AG04449 (cell line): ENCODE data around the gene PLXNB2.

ENCODE experiments used
- CTCF ChIA-PET: fragments of 350-600 bp; formaldehyde crosslinking; extraction: SDS; loops from one replicate; lab custom pipeline; 2021; ENCODE audit warnings: antibody characterized with exemption; lab: Yijun Ruan, JAX
- POLR2A ChIA-PET: fragments of 400-600, 350-600 bp; formaldehyde crosslinking; extraction: SDS; loops from one replicate; lab custom pipeline; 2020; ENCODE audit warnings: antibody characterized with exemption, inconsistent platforms; lab: Yijun Ruan, JAX
- DNase-seq: peaks from one replicate; pipeline ENCODE4 v3.0.0-alpha.2; 2010; ENCODE audit warnings: low read depth, low spot score
- H3K4me3 ChIP-seq: 2 replicates; pipeline ENCODE4 v1.5.1; 2011; ENCODE audit warnings: low read depth, mild to moderate bottlenecking, control low read depth, low read length
- TF ChIP-seq, protein P1 (sequence below): IDR thresholded peaks from one replicate; pipeline ENCODE4 v1.5.1; 2011; ENCODE audit warnings: mild to moderate bottlenecking, moderate library complexity, low read length, control low read depth, inconsistent platforms; ENCODE audit not compliant: insufficient read depth; ENCODE audit errors: missing control alignments

Gene PLXNB2

DNA sequence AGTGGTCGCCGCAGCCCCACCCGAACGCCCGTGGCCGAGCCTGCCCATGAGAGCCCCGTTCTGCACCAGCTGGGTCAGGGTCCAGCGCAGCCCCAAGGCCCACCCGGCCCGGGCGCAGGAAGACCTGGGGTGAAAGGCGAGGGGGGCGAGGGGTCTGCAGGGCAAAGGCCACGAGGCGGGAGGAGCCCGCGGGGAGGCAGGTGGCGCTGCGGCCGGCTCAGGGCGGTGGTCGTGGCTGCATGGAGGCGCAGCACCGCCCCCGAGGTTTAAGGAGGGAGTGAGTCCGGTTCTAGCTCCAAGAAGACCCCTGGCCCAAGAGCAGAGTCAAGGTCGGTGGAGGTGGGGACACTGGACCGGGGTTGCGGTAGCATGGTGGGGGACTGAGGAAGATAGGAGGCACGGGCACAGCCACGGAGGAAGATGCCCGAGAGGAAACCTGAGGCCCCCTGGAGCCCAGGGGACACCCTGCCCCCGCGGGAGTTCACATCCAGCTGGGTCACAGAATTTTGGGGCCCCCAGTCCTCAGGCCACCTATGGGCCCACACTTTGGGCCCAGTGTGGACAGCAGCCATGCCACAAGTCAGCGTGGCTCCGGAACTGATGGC is 55.9 kb downstream of the PLXNB2 start:
- DNase-seq, result no peak
- ChIA-PET CTCF (interaction anchor here (1.0 to 7.5 kb wide), 24 partner anchors 9 to 370 kb away, joined by 3 to 92 read pairs (median 7); partner anchors contain the start of genes DENND6B, MAPK11, PLXNB2 and SCO2), POLR2A (interaction anchor here (0.7 to 2.1 kb wide), 7 partner anchors 8 to 213 kb away, joined by 3 to 16 read pairs (median 4); partner anchors contain the start of gene MAPK12)
- H3K4me3 ChIP-seq, result peak overlapping the region; percentile 85
- TF ChIP-seq, protein P1, sequence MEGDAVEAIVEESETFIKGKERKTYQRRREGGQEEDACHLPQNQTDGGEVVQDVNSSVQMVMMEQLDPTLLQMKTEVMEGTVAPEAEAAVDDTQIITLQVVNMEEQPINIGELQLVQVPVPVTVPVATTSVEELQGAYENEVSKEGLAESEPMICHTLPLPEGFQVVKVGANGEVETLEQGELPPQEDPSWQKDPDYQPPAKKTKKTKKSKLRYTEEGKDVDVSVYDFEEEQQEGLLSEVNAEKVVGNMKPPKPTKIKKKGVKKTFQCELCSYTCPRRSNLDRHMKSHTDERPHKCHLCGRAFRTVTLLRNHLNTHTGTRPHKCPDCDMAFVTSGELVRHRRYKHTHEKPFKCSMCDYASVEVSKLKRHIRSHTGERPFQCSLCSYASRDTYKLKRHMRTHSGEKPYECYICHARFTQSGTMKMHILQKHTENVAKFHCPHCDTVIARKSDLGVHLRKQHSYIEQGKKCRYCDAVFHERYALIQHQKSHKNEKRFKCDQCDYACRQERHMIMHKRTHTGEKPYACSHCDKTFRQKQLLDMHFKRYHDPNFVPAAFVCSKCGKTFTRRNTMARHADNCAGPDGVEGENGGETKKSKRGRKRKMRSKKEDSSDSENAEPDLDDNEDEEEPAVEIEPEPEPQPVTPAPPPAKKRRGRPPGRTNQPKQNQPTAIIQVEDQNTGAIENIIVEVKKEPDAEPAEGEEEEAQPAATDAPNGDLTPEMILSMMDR, result no peak

DNA sequence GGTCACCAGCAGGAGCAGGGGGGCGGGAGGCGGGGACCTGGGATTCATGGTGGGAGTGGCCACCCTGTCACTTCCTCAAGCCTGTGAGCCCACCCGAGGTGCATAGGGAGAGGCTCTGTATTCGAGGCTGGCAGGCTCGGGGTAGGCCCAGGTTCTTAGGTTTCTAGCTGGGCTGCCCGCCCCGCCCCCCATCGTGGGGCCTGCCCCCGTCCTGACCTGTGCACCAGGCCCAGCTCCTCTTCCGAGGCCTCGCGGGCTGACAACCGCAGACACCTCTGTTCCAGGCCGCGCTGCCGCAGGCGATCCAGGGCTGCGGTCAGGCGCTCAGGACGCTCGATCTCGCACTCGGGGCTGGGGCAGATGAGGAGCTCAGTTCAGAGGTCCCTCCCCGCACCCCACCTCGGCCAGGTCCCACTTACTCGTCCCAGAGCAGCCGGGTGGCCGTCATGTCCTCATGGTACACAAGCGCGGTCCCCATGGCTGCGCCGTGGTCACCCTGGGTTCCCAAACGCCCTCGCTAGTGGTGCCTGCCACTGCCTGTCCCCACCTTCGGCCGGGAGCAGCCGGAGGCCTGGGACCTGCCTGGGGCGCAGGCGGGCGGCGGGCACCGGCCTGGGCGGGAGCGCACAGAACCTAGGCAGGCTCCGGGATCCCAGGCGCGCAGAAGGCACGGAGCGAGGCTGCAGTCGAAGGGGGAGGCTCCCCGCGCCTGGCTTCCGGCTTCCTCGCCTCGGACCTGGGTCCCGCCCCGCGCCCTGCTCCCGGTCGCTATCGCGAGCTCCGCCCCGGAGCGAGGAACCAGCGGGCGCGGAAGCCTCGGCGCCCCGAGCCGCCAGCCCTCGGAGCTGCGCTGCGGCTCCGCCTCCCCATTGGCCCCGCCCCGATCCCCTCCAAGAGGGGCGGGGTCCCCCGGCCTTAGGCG is 56.6 kb downstream of the PLXNB2 start, which contains the start of gene HDAC10:
HDAC10 (minus strand) TSS at position 711 of the 922 bp plus-strand sequence; CDS start at position 478, 233 bp downstream.
- no peak for DNase-seq
- H3K4me3 ChIP-seq, result peak within 1 kb of the TSS; percentile 85
- CTCF ChIA-PET, result interaction anchor here (1.0 to 7.5 kb wide), 22 partner anchors 8 to 370 kb away, joined by 3 to 92 read pairs (median 8); partner anchors contain the start of genes DENND6B, MAPK11 and PLXNB2
- POLR2A ChIA-PET, result interaction anchor here (0.7 to 2.1 kb wide), 9 partner anchors 8 to 76 kb away, joined by 3 to 16 read pairs (median 3); partner anchors contain the start of genes MAPK11 and MAPK12
- TF ChIP-seq, protein P1, result no peak

DNA sequence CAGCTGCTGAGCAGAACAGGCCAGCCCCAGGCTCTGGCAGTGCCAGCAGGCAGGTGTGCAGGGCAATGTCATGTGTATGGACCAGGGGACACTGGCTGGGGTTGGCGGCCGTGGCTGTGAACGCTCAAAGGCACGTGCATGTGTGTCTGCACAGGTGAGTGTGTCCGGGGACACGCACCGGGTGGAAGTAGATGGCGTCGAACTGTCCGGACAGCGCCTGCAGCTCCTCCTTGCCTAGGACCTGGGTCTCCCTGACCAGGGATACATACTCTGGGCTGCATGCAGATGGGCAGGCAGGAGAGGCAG is 57.2 kb downstream of the PLXNB2 start:
- peak overlapping the region; percentile 85 for H3K4me3 ChIP-seq
- TF ChIP-seq, protein P1, result no peak
- no peak for DNase-seq
- CTCF ChIA-PET, result interaction anchor here (1.0 to 7.5 kb wide), 13 partner anchors 9 to 371 kb away, joined by 3 to 92 read pairs (median 8); partner anchors contain the start of gene DENND6B
- POLR2A ChIA-PET, result interaction anchor here (0.8 to 2.1 kb wide), 4 partner anchors 11 to 44 kb away, joined by 3 to 16 read pairs (median 3); partner anchors contain the start of genes MAPK11 and MAPK12

DNA sequence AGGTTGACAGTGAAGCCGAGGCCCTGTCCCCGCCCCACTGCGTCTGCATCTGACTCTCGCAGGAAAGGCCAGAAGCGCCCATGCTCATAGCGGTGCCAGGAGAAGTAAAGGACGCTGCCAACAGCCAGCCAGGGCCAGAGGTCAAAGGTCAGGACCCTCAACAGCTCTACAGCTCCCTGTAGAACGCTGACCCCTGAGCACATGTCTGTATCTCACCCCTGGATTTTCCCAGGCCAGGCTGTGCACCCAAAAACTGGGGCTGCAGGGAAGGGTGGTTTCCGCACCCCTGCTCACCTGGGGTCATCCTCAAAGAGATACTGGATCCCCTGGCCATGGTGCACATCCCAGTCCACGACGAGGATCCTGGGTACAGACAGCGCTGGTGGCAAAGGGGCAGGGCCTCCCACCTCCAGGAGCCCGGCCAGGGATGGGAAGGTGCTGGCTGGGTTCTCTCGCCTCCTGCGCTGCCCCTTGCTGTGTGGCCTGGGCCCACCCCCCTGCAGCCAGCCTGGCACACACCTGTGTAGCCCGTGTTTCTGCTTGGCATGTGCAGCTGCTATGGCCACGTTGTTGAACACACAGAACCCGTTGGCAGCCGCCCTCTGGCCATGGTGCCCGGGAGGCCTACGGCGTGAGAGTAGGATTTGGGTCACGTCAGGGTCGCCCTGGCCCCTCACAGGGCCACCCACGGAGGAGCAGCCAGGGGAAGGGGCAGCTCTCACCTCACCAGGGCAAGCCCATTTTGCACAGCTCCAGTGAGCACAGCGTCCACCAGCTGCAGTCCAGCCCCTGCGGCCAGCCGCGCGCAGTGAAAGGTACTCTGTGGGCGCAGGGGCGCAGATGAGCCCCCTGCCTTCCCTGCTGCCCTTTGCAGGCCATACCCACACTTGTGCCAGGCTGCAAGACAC is 57.9 kb downstream of the PLXNB2 start:
- CTCF ChIA-PET, result interaction anchor here (1.0 to 7.5 kb wide), 9 partner anchors 8 to 92 kb away, joined by 3 to 92 read pairs (median 8); partner anchors contain the start of gene DENND6B
- TF ChIP-seq, protein P1, result no peak
- H3K4me3 ChIP-seq, result peak overlapping the region; percentile 85
- DNase-seq, result no peak
- POLR2A ChIA-PET, result interaction anchor here (0.8 to 2.1 kb wide), 3 partner anchors 11 to 20 kb away, joined by 3 to 16 read pairs (median 3); partner anchors contain the start of genes MAPK11 and MAPK12

DNA sequence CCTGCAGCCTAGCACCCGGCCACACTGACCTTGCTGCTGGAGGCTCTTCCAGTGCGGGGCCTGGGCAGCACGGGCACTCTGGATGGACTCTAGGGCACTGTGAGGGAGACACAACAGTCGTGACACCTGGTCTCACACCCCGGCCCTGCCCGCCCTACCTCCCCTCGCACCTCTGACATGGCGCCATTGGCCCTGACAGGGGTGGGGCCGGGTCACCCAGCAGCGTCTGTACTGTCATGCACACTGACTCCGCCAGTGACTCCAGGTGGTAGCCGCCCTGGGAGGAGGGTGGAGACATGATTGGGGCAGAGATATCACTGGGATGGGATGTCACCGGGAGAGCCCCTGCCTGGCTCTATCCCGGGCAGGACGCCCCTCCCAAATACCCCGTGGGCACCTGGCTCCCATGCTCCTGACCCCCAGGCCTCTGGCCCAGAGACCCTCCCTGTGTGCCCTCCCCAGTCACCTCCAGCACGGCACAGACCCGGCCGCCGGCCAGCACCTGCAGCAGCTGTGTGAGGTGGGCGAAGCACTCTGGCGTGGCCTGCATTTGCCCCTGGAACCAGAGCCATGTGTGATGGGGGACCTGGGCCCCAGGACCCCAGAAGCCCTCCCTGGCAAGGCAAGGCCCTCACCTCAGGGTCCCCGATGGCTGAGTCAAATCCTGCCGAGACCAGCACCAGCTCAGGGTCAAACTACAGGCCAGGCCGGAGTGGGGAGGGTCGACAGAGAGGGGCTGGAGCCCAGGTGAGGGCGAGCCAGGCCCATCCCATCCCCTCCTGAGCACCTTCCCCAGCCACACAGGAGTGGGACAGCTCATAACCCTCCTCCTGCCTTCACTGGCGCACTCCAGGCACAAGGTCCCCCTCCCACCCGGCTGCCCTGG is 59.0 kb downstream of the PLXNB2 start:
- DNase-seq, result no peak
- ChIA-PET CTCF (interaction anchor here (0.7 to 7.5 kb wide), 3 partner anchors 12 to 93 kb away, joined by 3 to 92 read pairs (median 4); no protein-coding TSS in a partner anchor), POLR2A (no interaction called here)
- no peak overlapping the region for H3K4me3 ChIP-seq
- TF ChIP-seq, protein P1, result no peak
